ENCODE data around the gene TNNI3. TPM values are rescaled to one million over a fixed set of nuclear protein-coding genes. Genes with fewer than 3 reads are reported as not detected.
A peak's percentile ranks its signal among the peaks of the same experiment; 100 is the strongest.

Gene TNNI3
- polyA plus RNA-seq, 1 experiment: not detected

- no peak overlapping the region for H3K4me3 ChIP-seq (ENCODE audit: low read depth, low read length)
- CTCF ChIA-PET: no interaction called here
- TF ChIP-seq CTCF (IDR thresholded peaks at IDR 0.05; ENCODE audit: insufficient read depth, low read depth, low read length): no peak
- DNase-seq (ENCODE audit: low read depth): no peak
- no peaks in the 10 kb centered on the region; the same call in 1 of the 2 replicates for H3K27me3 ChIP-seq (ENCODE audit: control insufficient read depth, insufficient read depth, low read length)
- H3K36me3 ChIP-seq (ENCODE audit: control insufficient read depth, insufficient read depth, low read length): no peaks in the 10 kb centered on the region
- POLR2A ChIA-PET: no interaction called here
Observed at GRCh38 chr19:55188625-55189024, 31.1 kb upstream of the TNNI3 start.

GRCh38 chr19:55186080-55186479 lies 28.5 kb upstream of the TNNI3 start:
- peaks cover 1% of the 10 kb centered on the region; the same call in 1 of the 2 replicates for H3K27me3 ChIP-seq (ENCODE audit: control insufficient read depth, insufficient read depth, low read length)
- ChIA-PET POLR2A (no interaction called here), CTCF (no interaction called here)
- no peak overlapping the region for H3K4me3 ChIP-seq (ENCODE audit: low read depth, low read length)
- no peak for TF ChIP-seq CTCF (IDR thresholded peaks at IDR 0.05; ENCODE audit: insufficient read depth, low read depth, low read length)
- DNase-seq (ENCODE audit: low read depth): no peak
- H3K36me3 ChIP-seq (ENCODE audit: control insufficient read depth, insufficient read depth, low read length): no peaks in the 10 kb centered on the region

- Histone ChIP-seq H3K36me3 (ENCODE audit: control insufficient read depth, insufficient read depth, low read length) (no peaks in the 10 kb centered on the region), H3K27me3 (ENCODE audit: control insufficient read depth, insufficient read depth, low read length) (peaks cover 3% of the 10 kb centered on the region; the same call in 1 of the 2 replicates), H3K4me3 (ENCODE audit: low read depth, low read length) (no peak overlapping the region)
- POLR2A ChIA-PET: no interaction called here
- no peak for TF ChIP-seq CTCF (IDR thresholded peaks at IDR 0.05; ENCODE audit: insufficient read depth, low read depth, low read length)
- DNase-seq (ENCODE audit: low read depth): no peak
- CTCF ChIA-PET: no interaction called here
Observed at GRCh38 chr19:55181740-55182139, 24.2 kb upstream of the TNNI3 start.

GRCh38 chr19:55179606-55180484 lies 22.3 kb upstream of the TNNI3 start, which contains the start of gene SYT5:
Gene SYT5 (minus strand): TSS chr19:55180289. CDS start chr19:55179041, 1,248 bp downstream.
- peaks cover 3% of the 10 kb centered on the region; the same call in 1 of the 2 replicates for H3K27me3 ChIP-seq (ENCODE audit: control insufficient read depth, insufficient read depth, low read length)
- DNase-seq (ENCODE audit: low read depth): no peak

More at GRCh38 chr19:55179606-55180484, 22.3 kb upstream of the TNNI3 start, which contains the start of gene SYT5:
- POLR2A ChIA-PET: no interaction called here
- TF ChIP-seq CTCF (IDR thresholded peaks at IDR 0.05; ENCODE audit: insufficient read depth, low read depth, low read length): no peak
- CTCF ChIA-PET: interaction anchor here (1.0 to 1.2 kb wide), 2 partner anchors 23 to 39 kb away, joined by 3 read pairs; no protein-coding TSS in a partner anchor
- Histone ChIP-seq H3K4me3 (ENCODE audit: low read depth, low read length) (peak within 1 kb of the TSS; percentile 36), H3K36me3 (ENCODE audit: control insufficient read depth, insufficient read depth, low read length) (no peaks in the 10 kb centered on the region)
